ENCODE measurements around the gene TRMT61B.

The TRMT61B gene

GRCh38 chr2:28870146-28870891 is at the start of gene TRMT61B:
TRMT61B (minus strand) TSS chr2:28870309; CDS start chr2:28870277, 32 bp downstream.
- peak; percentile 91 for DNase-seq

- DNase-seq: no peak
These were observed 45.8 kb upstream of the TRMT61B start for GRCh38 chr2:28915939-28916338.

- no peak for DNase-seq
These were observed 39.7 kb upstream of the TRMT61B start for GRCh38 chr2:28909655-28910353.

GRCh38 chr2:28908172-28908571 is 38.1 kb upstream of the TRMT61B start:
- no peak for DNase-seq

- DNase-seq: no peak
These were observed 36.7 kb upstream of the TRMT61B start for GRCh38 chr2:28906821-28907220.

- DNase-seq: peak; percentile 57
These were observed 36.3 kb upstream of the TRMT61B start for GRCh38 chr2:28906376-28906775.

GRCh38 chr2:28905533-28905932 is 35.4 kb upstream of the TRMT61B start:
- no peak for DNase-seq

GRCh38 chr2:28904802-28905457 is 34.8 kb upstream of the TRMT61B start:
- peak; percentile 13 for DNase-seq

GRCh38 chr2:28904295-28904694 is 34.2 kb upstream of the TRMT61B start:
- DNase-seq: peak; percentile 77

- DNase-seq: no peak
These were observed 32.5 kb upstream of the TRMT61B start for GRCh38 chr2:28902584-28902983.

GRCh38 chr2:28901841-28902240 is 31.7 kb upstream of the TRMT61B start:
- DNase-seq: no peak

GRCh38 chr2:28901202-28901601 is 31.1 kb upstream of the TRMT61B start:
- DNase-seq: no peak

GRCh38 chr2:28898048-28898447 is 27.9 kb upstream of the TRMT61B start:
- no peak for DNase-seq

- DNase-seq: peak; percentile 79
These were observed 26.8 kb upstream of the TRMT61B start for GRCh38 chr2:28896906-28897305.

- peak; percentile 48 for DNase-seq
These were observed 25.2 kb upstream of the TRMT61B start for GRCh38 chr2:28895189-28895893.

- peak; percentile 100 for DNase-seq
These were observed 24.5 kb upstream of the TRMT61B start, which contains the start of gene WDR43 for GRCh38 chr2:28894470-28895188. WDR43 (plus strand) TSS chr2:28894667; CDS start chr2:28894699, 32 bp downstream.

- DNase-seq: no peak
These were observed 23.4 kb upstream of the TRMT61B start for GRCh38 chr2:28893488-28893887.

- DNase-seq: no peak
These were observed 10.1 kb upstream of the TRMT61B start for GRCh38 chr2:28880193-28880592.

GRCh38 chr2:28871620-28872019 is 1.5 kb upstream of the TRMT61B start:
- DNase-seq: no peak

GRCh38 chr2:28869494-28870145 is 489 bp downstream of the TRMT61B start:
- DNase-seq: no peak

GRCh38 chr2:28868611-28869010 is 1.5 kb downstream of the TRMT61B start:
- DNase-seq: no peak

GRCh38 chr2:28855977-28856376 is 14.1 kb downstream of the TRMT61B start:
- no peak for DNase-seq
